Colonic mucosa (tissue), 4 donors: ENCODE data around the gene TMEM141. TPM values are rescaled to one million over a fixed set of nuclear protein-coding genes. Genes with fewer than 3 reads are reported as not detected.
"Not testable (repeated sequence)": the region's sequence is repeated elsewhere in the genome, so short reads cannot be mapped to it uniquely, and the experiment has no call there.

ENCODE experiments used
- DNase-seq: peaks from one replicate; pipeline ENCODE4 v3.0.0-alpha.2; 2020
- H3K27ac ChIP-seq: fragments of 200-600 bp; one replicate; pipeline ENCODE4 v1.8.0; 2021
- H3K27me3 ChIP-seq: fragments of 200-600 bp; one replicate; pipeline ENCODE4 v1.8.0; 2021
- H3K36me3 ChIP-seq: fragments of 200-600 bp; one replicate; pipeline ENCODE4 v1.8.0; 2021
- H3K4me1 ChIP-seq: fragments of 200-600 bp; one replicate; pipeline ENCODE4 v1.8.0; 2021; ENCODE audit warnings: mild to moderate bottlenecking
- H3K4me3 ChIP-seq: fragments of 200-600 bp; one replicate; pipeline ENCODE4 v1.8.0; 2021
- H3K9ac ChIP-seq, 2 donors: one replicate each; pipeline ENCODE4 v1.7.0; 2013; ENCODE audit warnings: control low read depth in 2 of 2, low read depth in 2 of 2, low read length in 2 of 2
- H3K9me3 ChIP-seq: fragments of 200-600 bp; one replicate; pipeline ENCODE4 v1.8.0; 2021
- intact Hi-C: fragments of 100-400 bp; cut with DNase I; formaldehyde crosslinking; loops from one replicate; pipeline ENCODE4 v1.14.1; 2022
- total RNA-seq, 2 donors: library from RNA; stranded (reverse); fragmentation: NEBNext Ultra II Directional in 1 of 2; extraction: Animal tissue kit (Norgen Biotek cat#: 25700) in 1 of 2; gene quantifications; one replicate each; pipeline ENCODE4 v1.2.1, GENCODE V29; 2021
- TF ChIP-seq, protein P1 (sequence below): fragments of 200-600 bp; IDR thresholded peaks from one replicate; pipeline ENCODE4 v1.8.0; 2022; ENCODE audit warnings: antibody characterized with exemption, mild to moderate bottlenecking
- donor health status: healthy.
- donor health status: DM: no; HTN: no; CAD: no.
- donor health status: DM: no; HTN: no; CAD: no.

TMEM141 gene
- total RNA-seq, 2 donors from 2014 or later, result 236 to 366 TPM

DNA sequence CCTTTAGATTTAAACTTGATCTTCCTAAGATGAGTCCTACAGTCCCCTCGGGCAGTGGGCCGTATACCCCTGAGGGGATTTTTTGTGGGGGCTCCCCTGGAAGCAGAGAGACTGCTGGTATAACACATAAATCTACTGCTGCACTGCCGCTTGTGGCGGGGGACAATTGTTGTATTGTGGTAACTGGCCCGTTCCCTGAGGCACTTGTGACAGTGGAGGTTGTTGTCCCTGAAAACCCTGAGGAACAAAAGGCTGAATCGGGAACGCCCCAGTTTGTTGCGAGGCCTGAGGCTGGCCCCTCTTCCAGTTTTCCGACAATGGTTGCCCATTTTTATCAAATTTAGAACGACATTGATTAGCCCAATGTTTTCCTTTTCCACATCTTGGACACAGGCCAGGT lies 4.7 kb upstream of the TMEM141 start:
- no peak overlapping the region for H3K9ac ChIP-seq
- no peak overlapping the region for H3K27ac ChIP-seq
- no peaks in the 10 kb centered on the region for H3K36me3 ChIP-seq
- no peaks in the 10 kb centered on the region for H3K9me3 ChIP-seq
- H3K4me1 ChIP-seq, result peaks cover 8% of the 10 kb centered on the region
- TF ChIP-seq, protein P1, sequence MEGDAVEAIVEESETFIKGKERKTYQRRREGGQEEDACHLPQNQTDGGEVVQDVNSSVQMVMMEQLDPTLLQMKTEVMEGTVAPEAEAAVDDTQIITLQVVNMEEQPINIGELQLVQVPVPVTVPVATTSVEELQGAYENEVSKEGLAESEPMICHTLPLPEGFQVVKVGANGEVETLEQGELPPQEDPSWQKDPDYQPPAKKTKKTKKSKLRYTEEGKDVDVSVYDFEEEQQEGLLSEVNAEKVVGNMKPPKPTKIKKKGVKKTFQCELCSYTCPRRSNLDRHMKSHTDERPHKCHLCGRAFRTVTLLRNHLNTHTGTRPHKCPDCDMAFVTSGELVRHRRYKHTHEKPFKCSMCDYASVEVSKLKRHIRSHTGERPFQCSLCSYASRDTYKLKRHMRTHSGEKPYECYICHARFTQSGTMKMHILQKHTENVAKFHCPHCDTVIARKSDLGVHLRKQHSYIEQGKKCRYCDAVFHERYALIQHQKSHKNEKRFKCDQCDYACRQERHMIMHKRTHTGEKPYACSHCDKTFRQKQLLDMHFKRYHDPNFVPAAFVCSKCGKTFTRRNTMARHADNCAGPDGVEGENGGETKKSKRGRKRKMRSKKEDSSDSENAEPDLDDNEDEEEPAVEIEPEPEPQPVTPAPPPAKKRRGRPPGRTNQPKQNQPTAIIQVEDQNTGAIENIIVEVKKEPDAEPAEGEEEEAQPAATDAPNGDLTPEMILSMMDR, result no peak
- intact Hi-C loops, result loop anchor here (5.0 kb wide), 1 partner anchor 251 kb away; no protein-coding TSS in a partner anchor
- no peak overlapping the region for H3K4me3 ChIP-seq
- no peak for DNase-seq
- no peaks in the 10 kb centered on the region for H3K27me3 ChIP-seq

DNA sequence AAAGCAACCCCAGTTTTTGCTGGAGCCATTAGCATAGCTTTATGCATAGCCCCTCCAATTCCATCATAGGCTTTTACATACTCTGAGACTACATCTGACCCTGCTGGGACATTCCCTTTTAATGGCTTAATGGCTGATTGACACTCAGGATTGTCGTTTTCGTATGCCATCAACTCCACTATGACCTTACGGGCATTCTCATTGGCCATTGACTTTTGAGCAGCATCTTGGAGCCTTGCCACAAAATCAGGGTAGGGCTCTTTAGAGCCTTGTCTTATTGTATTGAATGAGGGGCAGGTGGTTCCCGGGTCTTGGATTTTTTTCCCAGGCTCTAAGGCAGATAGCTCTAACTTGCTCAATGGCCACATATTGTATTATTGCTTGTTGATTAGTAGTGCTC lies 4.2 kb upstream of the TMEM141 start:
- H3K27ac ChIP-seq, H3K4me3 ChIP-seq, H3K9ac ChIP-seq, H3K36me3 ChIP-seq, H3K9me3 ChIP-seq, H3K27me3 ChIP-seq, DNase-seq: not testable (repeated sequence)
- H3K4me1 ChIP-seq, result peaks cover 12% of the 10 kb centered on the region
- intact Hi-C loops, result loop anchor here (5.0 kb wide), 1 partner anchor 250 kb away; no protein-coding TSS in a partner anchor

DNA sequence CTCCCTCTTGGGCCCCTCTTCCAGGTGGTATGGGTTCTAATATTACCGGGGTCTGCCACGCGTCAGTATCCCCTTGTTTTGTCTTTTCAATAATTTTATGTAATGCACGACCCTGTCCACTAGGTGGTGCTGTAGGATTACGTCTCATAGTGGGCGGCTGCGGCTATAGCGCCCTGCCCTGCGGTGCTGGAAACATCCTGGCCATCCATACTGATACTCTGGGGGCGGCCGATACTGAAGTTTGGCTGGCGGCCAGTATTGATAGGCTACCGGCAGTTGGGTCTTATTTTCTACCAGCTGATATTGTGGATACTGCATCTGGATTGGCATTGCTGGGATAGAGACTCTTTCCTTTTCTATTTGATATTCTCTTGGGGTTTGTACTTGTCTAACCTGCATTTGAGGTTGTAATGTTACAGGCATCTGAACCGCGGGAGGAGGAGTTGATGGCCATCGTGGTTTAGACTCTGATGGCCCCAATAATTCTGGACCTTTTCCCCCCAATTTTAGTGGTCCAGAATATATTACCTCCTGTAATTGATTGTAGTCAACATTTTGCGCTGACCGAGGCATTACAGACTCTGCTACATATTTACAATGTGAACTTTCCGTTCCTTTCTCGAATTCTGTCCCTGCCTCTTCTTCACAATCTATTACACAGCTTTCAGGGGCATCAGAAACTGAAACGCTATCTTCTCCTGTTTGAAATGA lies 3.3 kb upstream of the TMEM141 start:
- Histone ChIP-seq H3K9ac (peak overlapping the region in 1 of 2 donors; percentile 61), H3K27ac (peak overlapping the region; percentile 90), H3K9me3 (no peaks in the 10 kb centered on the region), H3K27me3 (no peaks in the 10 kb centered on the region), H3K4me3 (no peak overlapping the region), H3K4me1 (peaks cover 20% of the 10 kb centered on the region), H3K36me3 (no peaks in the 10 kb centered on the region)
- TF ChIP-seq, protein P1, result peak; percentile 80
- peak; percentile 88 for DNase-seq
- intact Hi-C loops, result loop anchor here (5.0 kb wide), 1 partner anchor 249 kb away; no protein-coding TSS in a partner anchor

DNA sequence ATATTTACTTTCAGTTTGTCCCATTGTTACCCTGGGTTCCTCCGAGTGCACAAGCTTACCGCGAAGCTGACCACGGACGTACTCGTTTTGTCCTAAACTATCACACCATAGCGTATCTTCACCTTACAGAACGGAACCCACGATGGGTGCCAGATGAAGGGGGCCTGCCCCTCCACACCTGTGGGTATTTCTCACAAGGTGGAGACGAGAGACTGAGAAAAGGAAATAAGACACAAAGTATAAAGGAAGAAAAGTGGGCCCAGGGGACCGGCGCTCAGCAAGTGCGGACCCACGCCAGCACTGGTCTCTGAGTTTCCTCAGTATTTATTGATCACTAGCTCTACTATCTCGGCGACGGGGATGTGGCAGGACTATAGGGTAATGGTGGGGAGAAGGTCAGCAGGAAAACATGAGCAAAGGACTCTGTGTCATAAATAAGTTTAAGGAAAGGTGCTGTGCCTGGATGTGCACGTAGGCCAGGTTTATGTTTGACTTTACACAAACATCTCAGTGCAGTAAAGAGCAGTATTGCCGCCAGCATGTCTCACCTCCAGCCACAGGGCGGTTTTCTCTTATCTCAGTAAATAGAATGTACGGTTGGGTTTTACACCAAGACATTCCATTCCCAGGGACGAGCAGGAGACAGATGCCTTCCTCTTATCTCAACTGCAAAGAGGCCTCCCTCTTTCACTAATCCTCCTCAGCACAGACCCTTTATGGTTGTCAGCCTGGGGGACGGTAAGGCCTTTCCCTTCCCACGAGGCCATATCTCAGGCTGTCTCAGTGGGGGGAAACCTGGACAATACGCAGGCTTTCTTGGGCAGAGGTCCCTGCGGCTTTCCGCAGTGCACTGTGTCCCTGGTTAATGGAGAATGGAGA lies 2.3 kb upstream of the TMEM141 start:
- intact Hi-C loops, result loop anchor here (5.0 kb wide), 1 partner anchor 248 kb away; no protein-coding TSS in a partner anchor
- not testable (repeated sequence) for H3K36me3 ChIP-seq, H3K4me3 ChIP-seq, H3K9me3 ChIP-seq, H3K27me3 ChIP-seq
- Histone ChIP-seq H3K9ac (peak overlapping the region in 1 of 2 donors; percentile 71), H3K27ac (peak overlapping the region; percentile 90), H3K4me1 (peaks cover 20% of the 10 kb centered on the region)
- DNase-seq, result peak; percentile 77

DNA sequence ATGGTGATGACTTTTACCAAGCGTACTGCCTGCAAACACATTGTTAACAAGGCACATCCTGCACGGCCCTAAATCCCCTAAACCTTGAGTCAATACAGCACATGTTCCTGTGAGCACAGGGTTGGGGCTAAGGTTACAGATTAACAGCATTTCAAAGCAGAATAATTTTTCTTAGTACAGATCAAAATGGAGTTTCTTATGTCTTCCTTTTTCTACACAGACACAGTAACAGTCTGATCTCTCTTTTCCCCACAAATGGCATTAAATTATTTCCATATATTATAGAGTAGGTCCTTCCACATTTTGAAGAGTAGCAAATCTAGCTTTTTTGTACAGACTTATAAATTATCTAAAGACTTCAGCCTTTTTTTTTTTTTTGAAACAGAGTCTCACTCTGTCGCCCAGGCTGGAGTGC lies 1.6 kb upstream of the TMEM141 start:
- intact Hi-C loops, result loop anchor here (5.0 kb wide), 1 partner anchor 248 kb away; no protein-coding TSS in a partner anchor
- peaks cover 20% of the 10 kb centered on the region for H3K4me1 ChIP-seq
- H3K9ac ChIP-seq, result no peak overlapping the region
- H3K4me3 ChIP-seq, result no peak overlapping the region
- no peaks in the 10 kb centered on the region for H3K36me3 ChIP-seq
- peak overlapping the region; percentile 90 for H3K27ac ChIP-seq
- H3K9me3 ChIP-seq, result no peaks in the 10 kb centered on the region
- TF ChIP-seq, protein P1, result no peak
- no peak for DNase-seq
- H3K27me3 ChIP-seq, result no peaks in the 10 kb centered on the region

DNA sequence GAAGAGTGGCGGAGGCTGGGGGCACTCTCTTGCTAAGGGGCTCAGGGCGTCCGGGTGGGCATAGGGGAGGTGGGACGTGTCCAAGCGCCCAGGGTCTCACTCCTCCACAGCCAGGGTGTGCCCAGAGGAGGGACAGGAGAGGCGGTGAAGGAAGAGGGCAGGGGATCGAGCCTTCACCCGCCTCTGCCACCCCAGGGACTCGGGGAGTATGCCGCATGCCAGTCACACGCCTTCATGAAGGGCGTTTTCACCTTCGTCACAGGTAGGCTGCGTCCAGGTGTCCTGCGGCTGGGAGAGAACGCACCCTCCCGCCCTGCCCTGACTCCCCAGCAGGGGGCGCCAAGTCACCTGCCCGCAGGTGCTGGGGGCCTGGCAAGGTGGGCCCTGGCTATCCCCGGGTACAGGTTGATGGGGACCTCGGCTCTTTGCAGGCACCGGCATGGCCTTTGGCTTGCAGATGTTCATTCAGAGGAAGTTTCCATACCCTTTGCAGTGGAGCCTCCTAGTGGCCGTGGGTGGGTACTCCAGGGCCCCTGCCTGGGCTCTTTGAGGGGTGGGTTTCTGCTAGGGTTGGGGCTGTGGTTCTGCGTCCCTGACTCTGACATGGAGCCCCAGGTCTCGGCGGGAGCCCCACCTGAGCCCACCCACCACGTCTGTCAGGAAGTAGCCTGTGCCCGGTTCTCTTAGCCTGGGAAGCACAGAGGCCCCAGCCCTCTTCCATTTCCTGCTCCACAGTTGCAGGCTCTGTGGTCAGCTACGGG lies 552 bp downstream of the TMEM141 start:
- H3K27me3 ChIP-seq, result no peaks in the 10 kb centered on the region
- TF ChIP-seq, protein P1, result peak; percentile 99
- no peaks in the 10 kb centered on the region for H3K9me3 ChIP-seq
- intact Hi-C loops, result loop anchor here (10.0 kb wide), 1 partner anchor 53 kb away; the partner anchor contains the start of genes AJM1 and PHPT1
- H3K4me3 ChIP-seq, result peak overlapping the region; percentile 66
- no peaks in the 10 kb centered on the region for H3K36me3 ChIP-seq
- peak overlapping the region; percentile 90 for H3K27ac ChIP-seq
- H3K4me1 ChIP-seq, result peaks cover 20% of the 10 kb centered on the region
- H3K9ac ChIP-seq, result peak overlapping the region; percentile 94 to 96
- peak; percentile 86 for DNase-seq
